Mucosa of gallbladder (tissue), 1 donor: Measurements from ENCODE around the gene BHLHE23. TPM values are rescaled to one million over a fixed set of nuclear protein-coding genes. Genes with fewer than 3 reads are reported as not detected.

Source experiments
- DNase-seq: peaks from one replicate; pipeline ENCODE4 v3.0.0-alpha.2; 2020; ENCODE audit warnings: low spot score
- total RNA-seq: library from RNA; stranded (reverse); gene quantifications from one replicate; pipeline ENCODE4 v1.2.1, GENCODE V29; 2021
- donor health status: DM: no; HTN: no; CAD: no.

The BHLHE23 gene
- total RNA-seq, 1 donor from 2014 or later, result not detected

GRCh38 chr20:63025534-63026331 is 19.0 kb upstream of the BHLHE23 start:
- DNase-seq, result no peak

GRCh38 chr20:63024573-63025392 is 18.0 kb upstream of the BHLHE23 start:
- DNase-seq, result no peak

GRCh38 chr20:63023936-63024571 is 17.3 kb upstream of the BHLHE23 start:
- DNase-seq, result no peak

GRCh38 chr20:63023071-63023935 is 16.5 kb upstream of the BHLHE23 start:
- DNase-seq, result no peak

- no peak for DNase-seq
Measured at GRCh38 chr20:63022501-63022900, 15.7 kb upstream of the BHLHE23 start.

GRCh38 chr20:63021356-63022321 is 14.9 kb upstream of the BHLHE23 start:
- DNase-seq, result peak; percentile 60

GRCh38 chr20:63020681-63021080 is 13.9 kb upstream of the BHLHE23 start:
- no peak for DNase-seq

GRCh38 chr20:63017826-63018411 is 11.2 kb upstream of the BHLHE23 start:
- no peak for DNase-seq

GRCh38 chr20:63017076-63017825 is 10.5 kb upstream of the BHLHE23 start:
- DNase-seq, result no peak

- no peak for DNase-seq
Measured at GRCh38 chr20:63016514-63017075, 9.8 kb upstream of the BHLHE23 start.

GRCh38 chr20:63015662-63016361 is 9.0 kb upstream of the BHLHE23 start:
- no peak for DNase-seq

- DNase-seq, result no peak
Measured at GRCh38 chr20:63015147-63015661, 8.4 kb upstream of the BHLHE23 start.

GRCh38 chr20:63014710-63015109 is 7.9 kb upstream of the BHLHE23 start:
- no peak for DNase-seq

- no peak for DNase-seq
Measured at GRCh38 chr20:63014287-63014686, 7.5 kb upstream of the BHLHE23 start.

- DNase-seq, result no peak
Measured at GRCh38 chr20:63013207-63013606, 6.4 kb upstream of the BHLHE23 start.

GRCh38 chr20:63011798-63012197 is 5.0 kb upstream of the BHLHE23 start:
- no peak for DNase-seq

GRCh38 chr20:63009988-63010769 is 3.4 kb upstream of the BHLHE23 start:
- DNase-seq, result no peak
